ENCODE data around the gene ZNF385D. TPM values are rescaled to one million over a fixed set of nuclear protein-coding genes. Genes with fewer than 3 reads are reported as not detected.

ZNF385D gene
- total RNA-seq, 1 donor from 2014 or later = not detected

DNA sequence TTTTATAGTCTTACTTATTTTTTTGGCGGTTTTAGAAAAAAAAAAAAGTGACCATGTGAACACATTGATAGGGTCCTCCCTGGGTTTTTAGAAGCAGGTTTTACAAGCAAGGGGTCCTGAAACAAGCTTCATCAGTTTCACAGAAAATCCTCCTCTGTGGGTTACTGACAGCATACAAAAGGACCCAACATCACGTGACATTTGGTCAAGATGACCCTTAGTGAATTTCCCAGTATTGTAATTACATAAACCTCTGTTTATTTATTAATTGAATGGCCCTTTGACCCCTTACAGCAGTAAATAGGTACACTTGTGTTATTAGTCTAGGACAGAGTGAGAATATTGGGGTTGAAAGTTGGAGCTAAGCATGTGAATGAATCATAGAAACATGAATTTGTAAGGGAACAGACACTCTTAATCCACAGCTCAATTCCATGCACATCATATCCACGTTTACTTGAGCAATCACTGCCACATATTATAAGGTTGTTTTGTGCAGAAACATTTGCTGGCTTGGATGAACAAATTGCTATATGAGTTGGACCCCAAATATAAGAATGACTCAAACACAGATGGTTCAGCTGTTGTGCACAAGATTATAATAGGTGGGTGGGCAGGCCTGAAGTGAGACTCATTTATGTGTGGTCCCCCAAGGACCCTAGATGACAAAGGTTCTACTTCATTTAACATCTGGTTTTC is 137.5 kb downstream of the ZNF385D start:
- intact Hi-C loops (cut with micrococcal nuclease) = no loop called here

DNA sequence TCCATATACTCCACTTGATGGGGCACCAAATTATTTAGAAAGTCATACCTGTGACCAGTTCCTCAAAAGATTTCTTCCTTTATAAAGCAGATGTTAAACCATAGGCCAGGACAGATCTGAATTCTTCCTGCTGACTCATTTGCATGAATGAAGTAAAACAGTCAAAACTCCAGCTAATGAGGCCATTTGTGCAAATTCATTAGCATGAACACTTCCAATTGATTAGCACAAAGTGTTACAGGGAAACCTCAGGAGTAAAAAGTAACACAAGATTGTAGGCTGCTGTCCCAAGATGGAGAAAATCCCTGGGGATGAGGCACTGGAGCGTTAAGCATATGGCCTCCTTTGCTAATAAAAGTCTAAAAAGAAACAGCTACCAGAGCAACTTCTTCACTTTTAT is 149.8 kb downstream of the ZNF385D start:
- intact Hi-C loops (cut with micrococcal nuclease) = no loop called here

DNA sequence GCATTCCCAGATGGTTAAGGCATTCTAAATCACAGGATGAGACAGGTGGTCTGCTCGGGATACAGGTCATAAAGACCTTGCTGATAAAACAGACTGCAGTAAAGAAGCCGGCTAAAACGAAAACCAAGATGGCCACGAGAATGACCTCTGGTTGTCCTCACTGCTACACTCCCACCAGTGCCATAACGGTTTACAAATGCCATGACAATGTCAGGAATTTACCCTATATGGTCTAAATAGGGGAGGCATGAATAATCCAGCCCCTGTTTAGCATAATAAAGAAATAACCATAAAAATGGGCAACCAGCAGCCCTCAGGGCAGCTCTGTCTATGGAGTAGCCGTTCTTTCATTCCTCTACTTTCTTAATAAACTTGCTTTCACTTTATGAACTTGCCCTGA is 151.1 kb downstream of the ZNF385D start:
- intact Hi-C loops (cut with micrococcal nuclease) = no loop called here

DNA sequence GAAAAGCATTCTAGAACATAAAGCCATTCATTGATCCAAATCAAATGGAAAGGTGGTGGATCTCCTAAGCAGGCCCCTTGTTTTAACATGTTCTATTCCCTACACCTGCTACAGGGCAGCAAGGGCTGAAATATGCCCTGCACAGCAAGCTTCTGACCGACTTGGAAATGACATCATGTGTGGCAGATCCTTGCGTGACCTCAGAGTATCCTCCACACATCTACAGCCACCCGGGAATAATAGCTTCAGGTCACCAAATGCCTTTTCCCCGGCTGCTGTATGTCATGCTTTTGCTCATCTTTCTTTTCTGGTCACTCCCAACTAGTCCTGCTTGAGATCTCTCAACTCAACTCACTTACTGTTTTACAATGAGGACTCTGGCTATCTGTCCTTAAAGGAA is 158.2 kb downstream of the ZNF385D start:
- intact Hi-C loops (cut with micrococcal nuclease) = no loop called here

DNA sequence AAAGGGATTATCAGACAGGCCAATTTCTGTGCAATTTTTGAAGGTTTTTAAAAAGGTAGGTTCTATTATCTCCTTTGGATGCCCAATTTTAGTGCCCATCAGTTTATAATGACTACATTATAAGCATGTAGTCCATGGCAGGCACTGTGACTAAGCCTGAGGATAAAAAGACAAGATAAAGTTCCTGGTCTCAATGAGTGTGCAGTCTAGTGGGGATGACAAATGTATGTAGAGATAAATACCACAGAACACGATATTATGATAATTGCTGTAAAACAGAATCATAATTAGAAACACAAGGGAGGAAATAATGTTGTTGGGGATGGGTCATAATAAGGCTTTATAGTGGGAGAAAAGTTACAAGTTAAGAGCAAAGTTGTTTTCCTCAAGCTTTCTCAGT is 163.1 kb downstream of the ZNF385D start:
- intact Hi-C loops (cut with micrococcal nuclease) = no loop called here

DNA sequence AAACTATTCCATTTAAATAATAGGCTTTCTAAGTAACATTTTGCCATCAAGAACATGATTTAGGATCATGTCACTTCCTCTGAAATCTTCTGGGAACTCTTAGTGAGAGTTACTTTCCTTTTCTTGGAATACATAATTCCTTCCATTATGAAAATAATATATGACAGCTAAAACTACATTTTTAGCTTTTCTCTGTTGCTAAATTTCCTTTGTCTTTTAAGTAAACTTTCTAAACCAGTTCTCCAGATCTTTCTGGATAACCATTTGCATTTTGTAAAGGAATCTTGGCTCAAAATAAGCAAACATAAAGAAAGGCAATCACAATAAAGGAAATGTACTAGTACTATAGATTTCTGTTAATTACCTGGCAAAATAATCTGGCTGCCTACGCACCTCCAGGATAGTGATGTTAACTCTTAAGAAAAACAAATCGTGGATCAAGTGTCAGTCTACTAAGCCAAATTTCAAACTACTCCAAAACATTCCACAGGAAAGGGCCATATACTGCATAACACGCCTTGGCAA is 165.7 kb downstream of the ZNF385D start:
- intact Hi-C loops (cut with micrococcal nuclease) = no loop called here

DNA sequence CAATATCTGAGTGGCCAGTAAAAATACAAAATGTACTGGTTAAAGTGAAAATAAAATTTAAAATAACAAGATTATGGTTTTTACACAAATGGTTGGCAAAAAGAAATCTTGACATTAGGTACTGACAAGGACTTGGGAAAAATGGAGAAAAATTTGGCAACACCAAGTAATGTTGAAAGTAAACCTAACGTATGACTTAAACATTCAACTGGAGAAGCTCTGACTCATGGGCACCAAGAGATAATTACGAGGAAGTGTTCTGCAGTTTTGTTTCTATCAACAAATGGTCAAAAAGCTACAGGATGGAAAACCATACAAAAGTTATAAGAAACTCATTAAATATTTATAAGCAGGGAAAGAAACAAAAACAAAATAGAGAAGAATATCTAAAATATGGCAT is 177.7 kb downstream of the ZNF385D start:
- intact Hi-C loops (cut with micrococcal nuclease) = no loop called here

DNA sequence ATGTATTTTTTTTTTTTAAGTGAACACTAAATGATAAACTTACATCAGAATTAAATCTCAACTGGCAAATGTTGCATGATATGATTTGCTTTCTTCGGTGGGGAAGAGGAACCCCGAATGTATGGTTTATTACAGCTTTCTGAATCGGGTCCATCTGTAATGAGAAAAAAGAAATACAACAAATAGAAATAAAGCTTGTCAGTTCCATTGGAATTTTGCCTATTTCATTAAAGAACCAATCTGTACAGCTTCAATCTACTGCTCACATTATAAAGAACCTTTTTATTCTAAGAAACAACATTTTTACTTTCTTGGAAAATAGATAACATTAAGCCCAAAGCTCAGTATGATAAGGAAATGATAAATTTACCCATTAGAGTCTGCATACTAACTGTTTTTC is 186.5 kb downstream of the ZNF385D start:
- intact Hi-C loops (cut with micrococcal nuclease) = no loop called here

DNA sequence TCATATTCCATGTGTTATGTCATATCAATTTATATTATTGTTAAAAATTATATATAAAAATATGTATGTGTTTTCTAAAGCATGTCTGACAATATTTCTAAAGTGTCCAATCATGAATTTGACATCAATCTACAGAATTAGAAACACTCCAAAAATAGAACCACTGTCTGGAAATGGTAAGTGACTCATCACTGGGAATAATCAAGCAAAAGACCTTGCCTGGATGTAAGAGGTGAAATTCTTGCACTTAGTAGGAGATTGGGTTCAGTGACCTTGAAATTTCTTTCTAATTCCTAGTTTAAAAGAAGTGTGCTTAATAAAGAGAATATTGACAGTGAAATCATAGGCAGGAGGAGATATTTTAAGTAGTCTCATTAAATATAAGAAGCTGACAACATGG is 188.8 kb downstream of the ZNF385D start:
- intact Hi-C loops (cut with micrococcal nuclease) = no loop called here

DNA sequence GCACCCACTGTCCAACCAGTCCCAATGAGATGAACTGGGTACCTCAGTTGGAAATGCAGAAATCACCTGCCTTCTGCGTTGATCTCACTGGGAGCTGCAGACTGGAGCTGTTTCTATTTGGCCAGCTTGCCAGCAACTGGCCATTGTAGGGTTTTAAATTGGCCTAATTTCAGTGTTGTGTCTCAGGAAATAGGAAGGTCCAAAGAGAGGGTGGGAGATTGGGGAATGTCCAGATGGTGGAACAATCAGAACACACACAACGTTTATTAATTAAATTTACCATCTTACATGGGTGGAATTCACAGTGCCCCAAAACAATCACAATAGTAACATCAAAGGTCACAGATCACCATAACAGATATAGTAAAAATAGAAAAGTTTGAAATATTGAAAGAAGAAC is 189.5 kb downstream of the ZNF385D start:
- intact Hi-C loops (cut with micrococcal nuclease) = no loop called here

DNA sequence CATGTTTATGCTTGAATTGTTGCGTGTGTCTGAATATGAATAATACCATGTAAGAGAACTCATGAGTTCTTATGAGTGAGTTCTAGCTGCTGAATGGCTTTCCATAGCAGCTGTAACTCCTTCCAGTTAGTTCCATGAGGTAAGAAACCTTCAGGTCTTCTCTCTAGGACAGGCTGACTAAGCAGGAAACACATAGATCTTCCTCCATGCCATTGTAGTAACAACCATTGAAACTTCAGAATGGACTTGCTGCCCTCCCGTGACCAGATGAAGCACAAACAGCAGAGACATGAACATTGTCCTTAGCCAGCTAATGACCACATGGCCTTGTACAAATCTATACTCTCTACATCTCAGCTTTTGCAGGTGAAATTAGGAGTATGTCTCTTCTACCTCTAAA is 200.0 kb downstream of the ZNF385D start:
- intact Hi-C loops (cut with micrococcal nuclease) = no loop called here

DNA sequence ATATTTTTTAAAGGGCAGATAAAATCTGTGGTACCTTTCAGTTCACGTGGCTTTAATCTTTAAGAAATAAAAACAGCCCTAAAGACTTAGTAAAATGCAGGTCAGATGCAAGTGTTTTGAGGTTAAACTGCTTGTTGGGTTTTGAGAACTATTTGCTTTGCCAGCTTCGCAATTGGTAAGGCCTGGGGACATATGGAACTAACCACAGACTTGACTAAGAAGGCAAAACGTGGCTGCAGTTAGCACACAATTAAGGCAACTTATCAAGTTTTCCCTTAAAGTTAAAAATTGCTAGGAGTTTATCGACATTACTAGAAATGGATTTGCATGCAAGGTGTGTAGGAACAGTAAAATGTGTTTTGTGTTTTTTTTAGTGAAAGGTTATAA is 206.9 kb downstream of the ZNF385D start:
- intact Hi-C loops (cut with micrococcal nuclease) = no loop called here

DNA sequence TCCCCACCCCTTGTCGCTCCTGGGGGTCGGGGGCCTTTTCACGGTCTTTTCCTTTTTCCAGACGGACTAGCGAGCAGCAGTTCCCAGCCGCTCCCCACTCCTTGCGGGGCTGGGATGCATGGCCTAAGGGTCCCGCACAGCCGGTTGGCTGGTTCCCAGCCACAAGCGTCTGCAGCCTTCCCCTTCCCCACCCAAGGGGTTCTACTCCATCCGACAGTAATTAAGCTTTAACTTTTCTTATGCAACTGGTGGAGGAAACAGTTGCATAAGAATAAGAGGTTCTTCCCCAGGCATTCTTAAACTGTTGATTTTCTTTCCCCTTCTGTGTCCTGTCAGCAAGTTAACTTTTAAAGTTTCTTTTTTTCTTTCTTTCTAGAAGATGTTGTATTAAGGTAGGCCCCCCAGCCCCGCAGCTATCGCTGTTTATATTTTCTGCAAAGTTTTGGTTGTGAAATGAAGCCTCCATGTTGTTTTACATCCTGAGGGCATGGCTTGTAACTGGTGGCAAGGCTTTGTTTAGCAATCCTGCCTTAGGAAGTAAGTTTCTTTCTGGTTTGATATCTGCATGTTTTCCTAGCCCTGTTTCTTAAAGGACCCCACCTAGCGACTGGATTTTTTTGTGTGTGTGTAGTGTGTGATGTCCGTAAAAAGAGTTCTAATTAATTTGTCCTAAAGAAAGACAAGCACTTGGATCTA is 207.5 kb downstream of the ZNF385D start:
- intact Hi-C loops (cut with micrococcal nuclease) = no loop called here

DNA sequence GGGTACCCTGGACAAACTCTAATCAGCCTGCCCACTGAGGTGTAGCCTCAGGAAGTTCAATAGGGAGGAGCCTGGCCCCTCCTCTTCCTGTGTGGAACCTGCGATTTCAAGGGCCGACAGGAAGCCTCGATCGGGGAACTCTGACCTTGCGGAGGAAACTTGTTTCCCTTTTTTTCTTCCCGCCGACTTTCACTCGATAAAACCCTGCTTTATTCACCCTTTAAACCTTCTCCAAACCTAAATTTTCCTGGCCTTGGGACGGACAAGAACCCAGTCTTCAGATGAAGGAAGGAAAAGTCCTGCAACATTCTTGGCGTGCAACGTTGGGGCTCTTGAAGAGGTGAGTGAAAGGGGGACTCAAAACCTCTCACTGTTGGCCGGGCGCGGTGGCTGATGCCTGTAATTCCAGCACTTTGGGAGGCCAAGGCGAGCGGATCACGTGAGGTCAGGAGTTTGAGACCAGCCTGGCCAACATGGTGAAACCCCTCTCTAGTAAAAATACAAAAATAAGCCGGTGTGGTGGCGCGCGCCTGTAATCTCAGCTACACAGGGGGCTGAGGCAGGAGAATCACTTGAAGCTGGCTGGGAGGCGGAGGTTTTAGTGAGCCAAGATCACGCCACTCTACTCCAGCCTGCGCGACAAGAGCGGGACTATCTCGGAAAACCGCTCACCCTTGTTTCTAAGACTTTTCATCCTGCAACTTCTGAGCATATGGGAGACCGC is 208.2 kb downstream of the ZNF385D start:
- intact Hi-C loops (cut with micrococcal nuclease) = no loop called here

DNA sequence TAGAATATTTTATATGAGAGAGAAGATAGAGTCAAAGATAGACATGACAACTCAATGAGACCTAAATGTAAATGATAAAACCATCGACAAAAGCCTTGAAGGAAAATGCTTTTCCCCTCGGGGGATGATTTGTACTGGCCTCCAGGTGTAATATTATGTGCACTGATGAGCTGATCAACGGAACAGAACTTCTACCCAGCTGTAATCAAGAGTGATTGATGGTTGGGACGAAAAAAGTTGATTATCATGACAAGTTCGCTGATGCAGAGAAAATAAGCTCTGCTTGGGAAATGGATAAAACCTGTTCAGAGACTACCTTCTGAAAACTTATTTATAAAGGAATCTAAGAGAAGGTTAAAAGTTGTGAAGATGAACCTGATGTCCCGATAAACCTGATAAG is 210.7 kb downstream of the ZNF385D start:
- intact Hi-C loops (cut with micrococcal nuclease) = no loop called here

DNA sequence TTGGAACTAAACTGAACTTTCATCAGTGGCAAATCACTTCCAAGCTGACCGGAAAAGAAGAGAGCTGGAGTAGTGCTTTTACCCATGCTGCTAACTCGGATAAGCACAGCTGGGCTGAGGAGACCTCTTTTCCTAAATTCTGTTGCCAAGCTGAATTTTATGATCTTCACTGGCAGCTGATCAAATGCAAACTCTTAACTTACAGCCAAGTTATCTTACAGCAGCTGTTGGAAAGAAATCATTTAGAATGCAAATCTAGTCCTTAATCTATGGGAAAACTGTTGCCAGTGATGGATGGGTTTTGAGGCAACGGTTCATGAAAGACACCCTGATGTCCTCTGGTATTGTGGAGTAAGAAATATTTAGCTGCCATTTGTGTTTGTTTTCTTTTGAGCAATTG is 216.5 kb downstream of the ZNF385D start:
- intact Hi-C loops (cut with micrococcal nuclease) = loop anchor here (10.0 kb wide), 1 partner anchor 400 kb away; no protein-coding TSS in a partner anchor

DNA sequence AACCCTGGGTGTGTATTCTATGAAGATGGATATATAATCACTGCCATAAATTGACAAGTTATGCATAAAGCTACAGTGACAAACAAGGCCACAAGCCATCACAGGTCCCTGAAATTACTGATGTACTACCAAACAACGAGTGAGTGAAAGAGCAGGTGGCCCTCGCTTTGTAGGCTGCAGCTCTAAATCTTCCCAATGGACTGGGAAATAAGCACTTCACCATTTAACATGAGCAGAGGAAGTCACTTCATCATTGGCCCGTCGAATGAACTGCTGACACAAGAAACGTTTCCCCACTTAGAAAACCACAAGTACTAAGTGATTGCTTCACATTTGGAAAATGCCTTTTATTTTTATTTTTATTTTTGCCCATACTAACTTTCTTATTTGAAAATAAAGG is 218.0 kb downstream of the ZNF385D start:
- intact Hi-C loops (cut with micrococcal nuclease) = loop anchor here (10.0 kb wide), 1 partner anchor 402 kb away; no protein-coding TSS in a partner anchor

DNA sequence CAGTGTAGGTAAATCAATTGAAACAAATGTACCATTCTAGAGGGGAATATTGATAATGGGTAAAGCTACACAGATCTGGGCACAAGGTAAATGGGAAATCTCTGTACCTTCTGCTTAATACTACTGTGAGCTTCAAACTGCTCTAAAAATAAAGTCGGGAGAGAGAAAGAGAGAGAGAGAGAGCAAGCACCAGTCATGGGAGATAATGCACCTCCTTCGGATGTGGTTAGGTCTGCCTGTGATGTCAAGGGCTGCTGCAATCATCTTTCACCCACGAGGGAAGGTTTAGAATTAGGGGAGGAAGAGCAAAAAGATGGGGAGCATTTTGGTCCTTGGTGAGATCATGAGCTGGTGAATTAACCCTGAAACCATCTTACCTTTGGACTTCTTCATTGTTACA is 219.1 kb downstream of the ZNF385D start:
- intact Hi-C loops (cut with micrococcal nuclease) = loop anchor here (10.0 kb wide), 1 partner anchor 403 kb away; no protein-coding TSS in a partner anchor

DNA sequence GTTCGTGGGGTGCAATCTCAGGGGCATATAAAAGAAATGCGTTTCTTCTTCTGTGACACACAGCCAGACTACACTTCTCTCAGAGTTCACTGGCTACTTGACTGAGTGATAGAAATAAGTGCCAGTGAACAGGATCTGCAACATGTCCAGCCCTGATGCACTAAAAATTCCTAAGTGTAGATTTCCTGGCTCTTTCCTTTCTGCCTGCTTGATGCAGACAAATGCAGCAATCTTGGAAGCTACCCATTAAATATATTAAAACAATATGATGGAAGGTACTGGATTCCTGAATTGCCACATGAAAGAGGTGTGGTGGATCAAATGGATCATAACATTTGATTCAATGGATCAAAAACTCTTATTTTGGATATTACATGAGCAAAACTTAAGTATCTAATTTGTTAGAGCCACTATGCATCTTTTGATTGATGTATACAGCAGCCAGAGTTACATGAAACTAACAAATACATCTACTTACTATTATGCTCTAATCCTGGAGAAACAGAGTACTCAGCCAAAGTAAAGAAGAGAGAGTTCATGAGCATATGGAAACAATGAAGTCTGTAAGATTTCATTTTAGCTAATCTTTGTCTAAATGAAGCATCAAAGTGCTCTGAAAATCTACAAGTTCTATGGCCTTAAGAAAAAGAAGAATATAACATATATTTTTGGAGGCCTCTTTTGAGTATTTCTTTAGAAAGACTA is 222.6 kb downstream of the ZNF385D start:
- intact Hi-C loops (cut with micrococcal nuclease) = no loop called here

DNA sequence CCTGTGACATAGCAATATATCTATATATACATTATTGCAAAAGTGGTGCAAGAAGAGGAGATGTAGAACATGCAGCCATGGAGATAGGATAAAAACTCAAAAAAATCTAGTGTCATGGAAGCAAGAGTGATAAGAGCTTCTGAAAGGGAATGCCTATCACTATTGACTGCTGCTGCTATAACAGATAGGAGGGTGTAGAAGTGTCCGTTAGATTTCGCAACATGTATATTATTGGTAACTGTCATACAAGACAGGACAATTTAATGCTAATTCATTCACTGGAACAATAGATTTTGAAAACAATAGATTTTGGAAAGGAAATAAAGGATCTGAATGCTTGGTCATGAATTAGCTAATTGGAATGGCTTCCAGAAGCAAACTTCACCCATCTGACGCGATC is 224.5 kb downstream of the ZNF385D start:
- intact Hi-C loops (cut with micrococcal nuclease) = no loop called here

DNA sequence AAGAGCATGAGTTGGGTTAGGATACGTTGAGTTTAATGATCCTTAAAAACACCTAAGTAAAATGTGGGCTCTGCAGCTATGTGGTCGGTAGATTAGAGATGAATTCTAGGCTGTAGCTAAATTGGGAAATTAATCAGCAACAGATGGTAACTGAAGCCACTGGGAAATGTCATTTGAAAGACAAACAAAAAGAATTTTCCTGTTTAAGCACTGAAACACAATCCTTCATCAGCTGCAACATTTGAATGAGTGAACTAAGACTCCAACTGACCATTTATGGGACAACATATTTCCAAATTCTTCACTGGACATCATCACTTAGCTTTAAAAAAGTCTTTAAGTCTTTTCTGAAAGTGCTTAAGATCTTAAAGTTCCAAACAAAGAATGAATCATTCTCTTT is 226.9 kb downstream of the ZNF385D start:
- intact Hi-C loops (cut with micrococcal nuclease) = no loop called here
